H9 (cell line): ENCODE measurements around the gene SESN2. TPM values are rescaled to one million over a fixed set of nuclear protein-coding genes. Genes with fewer than 3 reads are reported as not detected.

Source experiments
- DNase-seq: peaks from one replicate; pipeline ENCODE4 v3.0.0-alpha.2; 2017
- H2AFZ ChIP-seq: one replicate; pipeline ENCODE4 v1.6.1; 2013; ENCODE audit warnings: mild to moderate bottlenecking, low read length, control low read depth, moderate library complexity
- H2AK5ac ChIP-seq: 2 replicates; pipeline ENCODE4 v1.6.1; 2013; ENCODE audit warnings: low read length, control low read depth, mixed read lengths; ENCODE audit not compliant: insufficient read length
- H2BK120ac ChIP-seq: one replicate; pipeline ENCODE4 v1.6.1; 2013; ENCODE audit warnings: low read depth, mild to moderate bottlenecking, low read length, control low read depth, inconsistent platforms; ENCODE audit not compliant: poor library complexity, severe bottlenecking
- H2BK12ac ChIP-seq: 2 replicates; pipeline ENCODE4 v1.6.1; 2013; ENCODE audit warnings: low read length, control low read depth, mixed read lengths, low read depth; ENCODE audit not compliant: insufficient read length
- H2BK15ac ChIP-seq: 2 replicates; pipeline ENCODE4 v1.6.1; 2013; ENCODE audit warnings: low read depth, low read length, control low read depth
- H2BK20ac ChIP-seq: one replicate; pipeline ENCODE4 v1.6.1; 2013; ENCODE audit warnings: low read depth, mild to moderate bottlenecking, low read length, control low read depth, inconsistent platforms; ENCODE audit not compliant: poor library complexity, severe bottlenecking
- H2BK5ac ChIP-seq: 2 replicates; pipeline ENCODE4 v1.6.1; 2013; ENCODE audit warnings: low read length, control low read depth, mixed read lengths; ENCODE audit not compliant: insufficient read length
- H3K14ac ChIP-seq: 2 replicates; pipeline ENCODE4 v1.6.1; 2013; ENCODE audit warnings: low read length, control low read depth; ENCODE audit not compliant: insufficient read depth
- H3K18ac ChIP-seq: 2 replicates; pipeline ENCODE4 v1.6.1; 2013; ENCODE audit warnings: low read depth, mild to moderate bottlenecking, mixed read lengths, low read length, control low read depth; ENCODE audit not compliant: insufficient read length
- H3K23ac ChIP-seq: 2 replicates; pipeline ENCODE4 v1.6.1; 2013; ENCODE audit warnings: low read length, control low read depth, mixed read lengths, low read depth; ENCODE audit not compliant: insufficient read length
- H3K23me2 ChIP-seq: 2 replicates; pipeline ENCODE4 v1.6.1; 2013; ENCODE audit warnings: low read depth, mild to moderate bottlenecking, mixed read lengths, low read length, control low read depth; ENCODE audit not compliant: insufficient read length, poor library complexity, severe bottlenecking
- H3K27ac ChIP-seq: 2 replicates; pipeline ENCODE4 v1.5.1; 2013; ENCODE audit warnings: low read length, control low read depth, mixed read lengths, low read depth; ENCODE audit not compliant: insufficient read length
- H3K27me3 ChIP-seq: 2 replicates; pipeline ENCODE4 v1.6.1; 2013; ENCODE audit warnings: low read length, control low read depth, inconsistent platforms; ENCODE audit not compliant: insufficient read depth
- H3K4ac ChIP-seq: 2 replicates; pipeline ENCODE4 v1.6.1; 2013; ENCODE audit warnings: low read depth, mild to moderate bottlenecking, control low read depth, inconsistent platforms, low read length, moderate library complexity
- H3K4me1 ChIP-seq: 2 replicates; pipeline ENCODE4 v1.6.1; 2013; ENCODE audit warnings: low read length, control low read depth, inconsistent platforms; ENCODE audit not compliant: insufficient read depth
- H3K4me2 ChIP-seq: 2 replicates; pipeline ENCODE4 v1.6.1; 2013; ENCODE audit warnings: low read length, control low read depth, mixed read lengths; ENCODE audit not compliant: insufficient read length, insufficient read depth
- H3K56ac ChIP-seq: 2 replicates; pipeline ENCODE4 v1.6.1; 2013; ENCODE audit warnings: low read depth, mild to moderate bottlenecking, mixed read lengths, low read length, control low read depth; ENCODE audit not compliant: insufficient read length
- H3K79me1 ChIP-seq: 2 replicates; pipeline ENCODE4 v1.6.1; 2013; ENCODE audit warnings: low read depth, mild to moderate bottlenecking, moderate library complexity, low read length, control low read depth, inconsistent platforms; ENCODE audit not compliant: insufficient read depth, poor library complexity, severe bottlenecking
- H3K79me2 ChIP-seq: 2 replicates; pipeline ENCODE4 v1.6.1; 2013; ENCODE audit warnings: low read length, control low read depth, inconsistent platforms; ENCODE audit not compliant: insufficient read depth
- H3K9ac ChIP-seq: 2 replicates; pipeline ENCODE4 v1.6.1; 2013; ENCODE audit warnings: low read length, control low read depth, mixed read lengths; ENCODE audit not compliant: insufficient read length; ENCODE audit errors: extremely low read depth
- H3K9me3 ChIP-seq: one replicate; pipeline ENCODE4 v1.6.1; 2013; ENCODE audit warnings: low read depth, low read length, inconsistent platforms; ENCODE audit not compliant: control insufficient read depth
- H3T11ph ChIP-seq: one replicate; pipeline ENCODE4 v1.6.1; 2013; ENCODE audit warnings: mild to moderate bottlenecking, low read length, control low read depth, inconsistent platforms
- H4K20me1 ChIP-seq: one replicate; pipeline ENCODE4 v1.6.1; 2013; ENCODE audit not compliant: control insufficient read depth, insufficient read length, insufficient read depth
- H4K5ac ChIP-seq: 2 replicates; pipeline ENCODE4 v1.6.1; 2013; ENCODE audit warnings: low read depth, mild to moderate bottlenecking, mixed read lengths, low read length, control low read depth; ENCODE audit not compliant: insufficient read length
- H4K8ac ChIP-seq: replicated peaks from 2 replicates; pipeline ENCODE4 v1.6.1; 2013; ENCODE audit warnings: low read length, control low read depth, mixed read lengths, low read depth; ENCODE audit not compliant: insufficient read length
- H4K91ac ChIP-seq: 2 replicates; pipeline ENCODE4 v1.6.1; 2013; ENCODE audit warnings: low read depth, mild to moderate bottlenecking, moderate library complexity, mixed read lengths, low read length, control low read depth; ENCODE audit not compliant: insufficient read length
- H3K27ac Mint-ChIP-seq, 3 experiments: 2 replicates in 2 of 3; 3 replicates in 1 of 3; pipeline ENCODE4 v1.8.0; 2020 to 2021; ENCODE audit warnings: mixed read lengths in 3 of 3, mild to moderate bottlenecking in 1 of 3, moderate library complexity in 1 of 3
- H3K27me3 Mint-ChIP-seq: 2 replicates; pipeline ENCODE4 v1.8.0; 2021; ENCODE audit warnings: low read depth, mild to moderate bottlenecking, moderate library complexity, mixed read lengths
- H3K36me3 Mint-ChIP-seq, 3 experiments: 2 replicates in 2 of 3; 3 replicates in 1 of 3; pipeline ENCODE4 v1.8.0; 2020 to 2021; ENCODE audit warnings: low read depth in 3 of 3, mixed read lengths in 3 of 3; ENCODE audit not compliant: insufficient read depth in 1 of 3
- H3K4me1 Mint-ChIP-seq, 2 experiments: 2 replicates each; pipeline ENCODE4 v1.8.0; 2020; ENCODE audit warnings: mixed read lengths in 2 of 2
- H3K4me3 Mint-ChIP-seq, 2 experiments: 2 replicates in 1 of 2; 3 replicates in 1 of 2; pipeline ENCODE4 v1.8.0; 2020 to 2021; ENCODE audit warnings: mild to moderate bottlenecking in 2 of 2, mixed read lengths in 2 of 2, moderate library complexity in 1 of 2
- H3K9me3 Mint-ChIP-seq, 2 experiments: 2 replicates in 1 of 2; 3 replicates in 1 of 2; pipeline ENCODE4 v1.8.0; 2020; ENCODE audit warnings: mild to moderate bottlenecking in 2 of 2, mixed read lengths in 2 of 2, moderate library complexity in 1 of 2
- WGBS: extraction: QIAGEN DNeasy Blood & Tissue Kit; methylation state at CpG from one replicate; pipeline ENCODE4 v1.1.7; 2013; ENCODE audit warnings: missing lambda C conversion rate, low lambda C conversion rate, mixed read lengths; ENCODE audit not compliant: insufficient read length; ENCODE audit errors: extremely low coverage; 5-methylcytosine and 5-hydroxymethylcytosine counted together
- total RNA-seq: library from RNA; stranded (reverse); gene quantifications from 2 replicates; pipeline ENCODE4 v1.2.1, GENCODE V29; 2021
- TF ChIP-seq, protein P1 (sequence below): fragments of 200-600 bp; sonication (generic); conservative IDR thresholded peaks from 3 replicates; pipeline ENCODE4 v1.8.0; 2021; ENCODE audit warnings: antibody characterized with exemption, mild to moderate bottlenecking

The SESN2 gene
- total RNA-seq, 1 experiment from 2014 or later, result 24.6 TPM

GRCh38 chr1:28313702-28314546 lies 54.6 kb downstream of the SESN2 start:
- no peaks in the 10 kb centered on the region for H3K36me3 Mint-ChIP-seq
- Histone ChIP-seq H3K56ac (no peak overlapping the region), H4K91ac (no peak overlapping the region), H3K79me1 (no peaks in the 10 kb centered on the region), H3K79me2 (no peaks in the 10 kb centered on the region), H4K8ac (no peak overlapping the region), H2AFZ (no peak overlapping the region), H2BK12ac (no peak overlapping the region), H2AK5ac (no peak overlapping the region), H3K27me3 (no peaks in the 10 kb centered on the region), H2BK20ac (no peak overlapping the region), H3K4ac (no peak overlapping the region), H3K23ac (no peak overlapping the region), H2BK5ac (no peak overlapping the region), H3K14ac (no peak overlapping the region), H2BK15ac (no peak overlapping the region), H3K27ac (no peak overlapping the region), H3K9me3 (no peaks in the 10 kb centered on the region), H3K4me1 (no peaks in the 10 kb centered on the region), H4K20me1 (no peaks in the 10 kb centered on the region), H3K18ac (no peak overlapping the region), H3T11ph (no peak overlapping the region), H3K9ac (no peak overlapping the region), H3K4me2 (no peak overlapping the region), H4K5ac (no peak overlapping the region), H2BK120ac (no peak overlapping the region), H3K23me2 (no peaks in the 10 kb centered on the region)
- WGBS, result no CpG with 5 or more reads among the region's 6 CpGs
- H3K4me3 Mint-ChIP-seq, result no peak overlapping the region
- no peaks in the 10 kb centered on the region for H3K4me1 Mint-ChIP-seq
- H3K27me3 Mint-ChIP-seq, result no peaks in the 10 kb centered on the region
- H3K27ac Mint-ChIP-seq, result peak overlapping the region in 2 of 3 experiments; percentile 53 to 90; a peak in 1 of 7 replicates
- no peak for DNase-seq
- H3K9me3 Mint-ChIP-seq, result no peaks in the 10 kb centered on the region
- TF ChIP-seq, protein P1, sequence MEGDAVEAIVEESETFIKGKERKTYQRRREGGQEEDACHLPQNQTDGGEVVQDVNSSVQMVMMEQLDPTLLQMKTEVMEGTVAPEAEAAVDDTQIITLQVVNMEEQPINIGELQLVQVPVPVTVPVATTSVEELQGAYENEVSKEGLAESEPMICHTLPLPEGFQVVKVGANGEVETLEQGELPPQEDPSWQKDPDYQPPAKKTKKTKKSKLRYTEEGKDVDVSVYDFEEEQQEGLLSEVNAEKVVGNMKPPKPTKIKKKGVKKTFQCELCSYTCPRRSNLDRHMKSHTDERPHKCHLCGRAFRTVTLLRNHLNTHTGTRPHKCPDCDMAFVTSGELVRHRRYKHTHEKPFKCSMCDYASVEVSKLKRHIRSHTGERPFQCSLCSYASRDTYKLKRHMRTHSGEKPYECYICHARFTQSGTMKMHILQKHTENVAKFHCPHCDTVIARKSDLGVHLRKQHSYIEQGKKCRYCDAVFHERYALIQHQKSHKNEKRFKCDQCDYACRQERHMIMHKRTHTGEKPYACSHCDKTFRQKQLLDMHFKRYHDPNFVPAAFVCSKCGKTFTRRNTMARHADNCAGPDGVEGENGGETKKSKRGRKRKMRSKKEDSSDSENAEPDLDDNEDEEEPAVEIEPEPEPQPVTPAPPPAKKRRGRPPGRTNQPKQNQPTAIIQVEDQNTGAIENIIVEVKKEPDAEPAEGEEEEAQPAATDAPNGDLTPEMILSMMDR, result no peak
